ENCODE measurements around the gene MYO5B. TPM values are rescaled to one million over a fixed set of nuclear protein-coding genes. Genes with fewer than 3 reads are reported as not detected.
A peak's percentile ranks its signal among the peaks of the same experiment; 100 is the strongest.

Gene MYO5B
- total and polyA plus RNA-seq, 2 donors (not counting 1 experiment from before 2014, with no cell fraction given): 0.30 to 1.7 TPM

DNA sequence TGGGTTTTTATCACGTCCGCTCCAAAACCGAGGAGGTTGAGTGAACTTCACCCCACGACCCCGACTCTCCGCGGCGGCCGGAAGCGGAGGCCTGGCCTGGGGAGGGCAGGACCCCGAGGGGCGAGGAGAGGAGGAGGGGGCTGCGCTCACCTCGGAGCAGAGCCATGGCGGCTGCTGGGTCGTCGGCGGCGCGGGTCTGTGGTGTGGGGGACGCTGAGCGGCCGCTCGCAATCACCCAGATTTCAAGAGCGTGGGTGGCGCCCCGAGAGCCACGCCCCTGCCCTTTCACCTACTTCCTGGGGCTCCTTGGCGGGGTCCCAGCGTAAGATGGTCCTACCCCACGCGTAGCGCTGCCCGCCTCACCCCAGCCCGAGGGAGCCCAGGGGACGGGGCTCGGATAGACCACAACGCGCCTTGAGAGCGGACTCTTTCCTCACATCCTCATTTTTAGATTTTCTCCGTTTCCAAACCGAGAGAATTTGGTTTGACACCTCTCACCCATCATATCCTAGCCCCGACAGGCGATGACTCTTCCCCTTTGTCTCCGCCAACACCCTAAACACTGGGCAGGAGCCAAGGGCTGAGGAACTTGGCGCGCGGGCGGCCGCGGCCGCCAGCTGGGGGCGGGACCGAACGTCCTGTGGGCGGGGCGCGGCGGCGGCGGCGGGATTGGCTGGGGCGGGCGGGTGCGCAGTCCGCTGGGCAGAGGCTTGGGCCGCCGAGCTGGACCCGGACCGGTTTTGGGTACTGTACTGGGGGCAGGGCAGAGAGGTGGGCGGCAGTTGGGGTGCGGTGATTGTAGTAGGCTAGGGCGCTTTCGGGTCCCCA, 381.4 kb downstream of the MYO5B start, which contains the start of gene ACAA2:
Gene ACAA2, minus strand, starts transcription at position 215 of the 828 bp plus-strand sequence. Its CDS starts 49 bp downstream, at position 166.
- intact Hi-C loops (cut with micrococcal nuclease): loop anchor here (1.0 to 5.0 kb wide), 2 partner anchors 321 to 454 kb away; partner anchors contain the start of genes CFAP53 and RPL17

More for the DNA sequence above, 381.4 kb downstream of the MYO5B start, which contains the start of gene ACAA2:
- Histone ChIP-seq H2AFZ (ENCODE audit: insufficient read depth, low read depth, low read length, poor library complexity, severe bottlenecking) (peak within 1 kb of the TSS; percentile 98), H3K4me3 (ENCODE audit: control extremely low read depth in 1 of 5, extremely low read depth in 1 of 5, insufficient read depth in 1 of 5, low read depth in 2 of 5, low read length in 4 of 5) (peak within 1 kb of the TSS; percentile 57 to 99 (median 88)), H3K4me2 (replicated peaks; ENCODE audit: low read depth, low read length, poor library complexity, severe bottlenecking) (peak within 1 kb of the TSS; percentile 91), H3K36me3 (replicated peaks in 1 of 2; ENCODE audit: control extremely low read depth in 1 of 2, control insufficient read depth in 1 of 2, extremely low read depth in 1 of 2, insufficient read depth in 2 of 2, low read length in 1 of 2) (no peaks in the 10 kb centered on the region), H3K27ac (ENCODE audit: low read length in 2 of 2) (peak within 1 kb of the TSS; percentile 87 to 90), H3K4me1 (ENCODE audit: control insufficient read depth in 2 of 2, insufficient read depth in 2 of 2, low read length in 2 of 2) (peaks cover 10 to 15% of the 10 kb centered on the region in 2 donors), H4K20me1 (ENCODE audit: control insufficient read depth, insufficient read depth, low read length, poor library complexity, severe bottlenecking) (peaks cover 2% of the 10 kb centered on the region), H3K9me3 (ENCODE audit: control extremely low read depth in 1 of 3, control insufficient read depth in 2 of 3, insufficient read depth in 1 of 3, low read length in 2 of 3) (peaks cover 0 to 3% (median 2%) of the 10 kb centered on the region in 3 donors), H3K79me2 (ENCODE audit: control insufficient read depth, insufficient read depth, low read length) (peaks cover 37% of the 10 kb centered on the region), H3K27me3 (replicated peaks in 1 of 4; ENCODE audit: control extremely low read depth in 1 of 4, control insufficient read depth in 3 of 4, insufficient read depth in 4 of 4, low read length in 3 of 4) (no peaks in the 10 kb centered on the region), H3K9ac (ENCODE audit: low read length) (peak within 1 kb of the TSS; percentile 94)
- H3K4me3 Mint-ChIP-seq: peak within 1 kb of the TSS; percentile 97
- ChIA-PET POLR2A (no interaction called here), CTCF (no interaction called here)
- DNase-seq (peak; percentile 85), ATAC-seq (ENCODE audit: low read depth) (peak; percentile 87)
- peak within 1 kb of the TSS; percentile 94 for H3K27ac Mint-ChIP-seq
- TF ChIP-seq, protein P1, sequence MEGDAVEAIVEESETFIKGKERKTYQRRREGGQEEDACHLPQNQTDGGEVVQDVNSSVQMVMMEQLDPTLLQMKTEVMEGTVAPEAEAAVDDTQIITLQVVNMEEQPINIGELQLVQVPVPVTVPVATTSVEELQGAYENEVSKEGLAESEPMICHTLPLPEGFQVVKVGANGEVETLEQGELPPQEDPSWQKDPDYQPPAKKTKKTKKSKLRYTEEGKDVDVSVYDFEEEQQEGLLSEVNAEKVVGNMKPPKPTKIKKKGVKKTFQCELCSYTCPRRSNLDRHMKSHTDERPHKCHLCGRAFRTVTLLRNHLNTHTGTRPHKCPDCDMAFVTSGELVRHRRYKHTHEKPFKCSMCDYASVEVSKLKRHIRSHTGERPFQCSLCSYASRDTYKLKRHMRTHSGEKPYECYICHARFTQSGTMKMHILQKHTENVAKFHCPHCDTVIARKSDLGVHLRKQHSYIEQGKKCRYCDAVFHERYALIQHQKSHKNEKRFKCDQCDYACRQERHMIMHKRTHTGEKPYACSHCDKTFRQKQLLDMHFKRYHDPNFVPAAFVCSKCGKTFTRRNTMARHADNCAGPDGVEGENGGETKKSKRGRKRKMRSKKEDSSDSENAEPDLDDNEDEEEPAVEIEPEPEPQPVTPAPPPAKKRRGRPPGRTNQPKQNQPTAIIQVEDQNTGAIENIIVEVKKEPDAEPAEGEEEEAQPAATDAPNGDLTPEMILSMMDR (IDR thresholded peaks at IDR 0.05): no peak
- no peak for TF ChIP-seq EZH2 (IDR thresholded peaks at IDR 0.05; ENCODE audit: borderline replicate concordance, insufficient read depth, low read depth, low read length, poor library complexity, severe bottlenecking)
- WGBS (ENCODE audit: insufficient coverage): under 1% methylated on average over 61 of the region's 74 CpGs
- peaks cover 20% of the 10 kb centered on the region for H3K4me1 Mint-ChIP-seq
- H3K27me3 Mint-ChIP-seq: no peaks in the 10 kb centered on the region
- peaks cover 4% of the 10 kb centered on the region for H3K9me3 Mint-ChIP-seq (ENCODE audit: insufficient read depth)

Measured in B cell (primary cell).